Central memory CD4-positive, alpha-beta T cell (primary cell): ENCODE data around the gene GOLGA6C.
"Not testable (repeated sequence)": the region's sequence is repeated elsewhere in the genome, so short reads cannot be mapped to it uniquely, and the experiment has no call there.

Experiments used
- DNase-seq: peaks from one replicate; pipeline ENCODE4 v3.0.0; 2022
- total RNA-seq, 3 experiments: gene quantifications; one replicate each; lab custom pipeline; 2026; lab: John Stamatoyannopoulos, UW

GOLGA6C gene, protein sequence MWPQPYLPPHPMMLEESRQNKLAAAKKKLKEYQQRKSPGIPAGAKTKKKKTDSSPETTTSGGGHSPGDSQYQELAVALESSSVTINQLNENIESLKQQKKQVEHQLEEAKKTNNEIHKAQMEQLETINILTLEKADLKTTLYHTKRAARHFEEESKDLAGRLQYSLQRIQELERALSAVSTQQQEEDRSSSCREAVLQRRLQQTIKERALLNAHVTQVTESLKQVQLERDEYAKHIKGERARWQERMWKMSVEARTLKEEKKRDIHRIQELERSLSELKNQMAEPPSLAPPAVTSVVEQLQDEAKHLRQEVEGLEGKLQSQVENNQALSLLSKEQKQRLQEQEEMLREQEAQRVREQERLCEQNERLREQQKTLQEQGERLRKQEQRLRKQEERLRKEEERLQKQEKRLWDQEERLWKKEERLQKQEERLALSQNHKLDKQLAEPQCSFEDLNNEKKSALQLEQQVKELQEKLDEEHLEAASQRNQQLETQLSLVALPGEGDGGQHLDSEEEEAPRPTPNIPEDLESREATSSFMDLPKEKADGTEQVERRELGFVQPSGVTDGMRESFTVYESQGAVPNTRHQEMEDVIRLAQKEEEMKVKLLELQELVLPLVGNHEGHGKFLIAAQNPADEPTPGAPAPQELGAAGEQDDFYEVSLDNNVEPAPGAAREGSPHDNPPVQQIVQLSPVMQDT
- total RNA-seq = 0 to 0.39 (median 0.16) reads per million in 3 experiments

DNA sequence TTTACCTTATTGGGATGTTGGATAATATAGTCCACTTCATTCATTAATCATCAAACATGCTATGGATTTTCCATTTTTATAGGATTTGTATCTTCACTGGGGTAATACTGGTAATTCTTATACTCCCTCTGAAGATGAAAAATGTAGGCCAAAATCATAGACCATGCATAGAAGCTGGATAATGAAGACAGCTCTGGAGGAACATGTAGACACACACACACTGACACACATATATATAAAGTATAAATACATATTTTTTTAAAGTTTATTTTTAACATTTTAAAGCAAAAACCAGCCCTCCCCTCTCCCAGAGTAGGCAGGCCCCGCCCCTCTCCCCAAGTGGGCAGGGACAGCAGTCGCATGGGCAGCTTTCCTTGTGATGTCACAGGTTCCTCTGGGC lies at the start of gene GOLGA6C:
Gene GOLGA6C (plus strand): TSS at position 301 of the 400 bp plus-strand sequence. CDS start 265 bp downstream, outside the sequence.
- DNase-seq = not testable (repeated sequence)

DNA sequence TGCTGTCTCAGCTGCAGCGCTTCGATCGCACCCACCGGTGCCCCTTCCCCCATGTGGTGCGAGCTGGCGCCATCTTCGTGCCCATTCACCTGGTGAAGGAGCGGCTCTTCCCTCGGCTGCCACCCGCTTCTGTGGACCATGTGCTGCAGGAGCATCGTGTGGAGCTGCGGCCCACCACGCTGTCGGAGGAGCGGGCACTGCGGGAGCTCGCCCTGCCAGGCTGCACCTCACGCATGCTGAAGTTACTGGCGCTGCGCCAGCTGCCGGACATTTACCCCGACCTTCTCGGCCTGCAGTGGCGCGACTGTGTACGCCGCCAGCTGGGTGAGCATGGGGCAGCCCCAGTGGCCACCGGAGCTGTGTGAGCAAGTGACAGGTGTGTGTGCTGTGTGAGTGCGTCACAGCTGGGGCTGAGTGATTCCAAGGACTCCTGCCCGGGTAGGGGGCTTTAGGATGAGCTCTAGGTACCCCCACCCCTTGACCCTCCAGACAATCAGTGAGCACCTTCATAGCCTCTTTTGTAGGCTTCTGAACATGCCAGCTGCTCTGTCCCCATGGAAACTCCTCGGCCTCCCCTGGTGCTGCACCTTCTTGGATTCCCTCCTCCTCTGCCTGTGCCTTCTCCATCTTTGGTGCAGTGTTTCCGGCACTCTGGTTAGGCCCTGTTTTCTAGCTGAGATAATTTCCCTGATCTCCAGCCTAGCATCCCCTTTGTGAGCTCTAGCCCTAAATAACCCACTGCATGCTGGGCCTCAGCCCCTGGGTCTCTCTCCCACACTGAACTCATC lies 49.4 kb upstream of the GOLGA6C start:
- DNase-seq = no peak

DNA sequence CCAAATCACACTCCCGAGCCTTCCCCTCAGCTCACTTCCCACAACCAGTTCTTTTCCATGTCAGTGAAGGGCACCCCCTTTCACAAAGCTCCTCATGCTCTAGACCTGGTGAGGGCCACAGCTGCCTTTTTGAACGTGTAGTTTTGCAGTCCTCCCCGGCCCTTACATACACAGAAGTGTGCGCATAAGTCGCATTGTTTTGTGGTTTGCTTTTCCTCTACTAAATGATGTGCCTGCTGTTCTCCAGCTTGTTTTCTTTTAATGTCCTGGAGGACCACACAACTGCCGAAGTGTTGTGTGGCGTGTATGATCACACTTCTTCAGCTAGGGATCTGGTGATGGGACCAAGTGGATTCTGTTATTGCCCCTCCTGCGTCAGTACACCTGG lies 48.9 kb upstream of the GOLGA6C start:
- no peak for DNase-seq

DNA sequence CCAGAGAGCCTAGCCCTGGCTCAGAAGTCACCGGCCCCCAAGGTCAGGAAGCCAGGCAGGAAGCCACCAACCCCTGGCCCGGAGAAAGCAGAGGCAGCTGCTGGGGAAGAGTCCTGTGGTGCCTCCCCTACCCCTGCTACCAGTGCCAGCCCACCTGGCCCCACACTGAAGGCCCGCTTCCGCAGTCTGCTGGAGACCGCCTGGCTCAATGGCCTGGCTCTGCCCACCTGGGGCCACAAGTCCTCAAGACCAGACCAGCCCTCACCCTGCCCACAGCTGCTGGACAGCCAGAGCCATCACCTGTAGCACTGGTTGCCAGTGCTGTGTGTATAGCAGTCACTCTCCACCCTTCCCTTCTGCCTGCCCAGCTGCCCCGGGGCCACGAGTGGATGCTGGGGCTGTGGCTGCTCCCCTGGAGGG lies 47.3 kb upstream of the GOLGA6C start:
- DNase-seq = no peak

DNA sequence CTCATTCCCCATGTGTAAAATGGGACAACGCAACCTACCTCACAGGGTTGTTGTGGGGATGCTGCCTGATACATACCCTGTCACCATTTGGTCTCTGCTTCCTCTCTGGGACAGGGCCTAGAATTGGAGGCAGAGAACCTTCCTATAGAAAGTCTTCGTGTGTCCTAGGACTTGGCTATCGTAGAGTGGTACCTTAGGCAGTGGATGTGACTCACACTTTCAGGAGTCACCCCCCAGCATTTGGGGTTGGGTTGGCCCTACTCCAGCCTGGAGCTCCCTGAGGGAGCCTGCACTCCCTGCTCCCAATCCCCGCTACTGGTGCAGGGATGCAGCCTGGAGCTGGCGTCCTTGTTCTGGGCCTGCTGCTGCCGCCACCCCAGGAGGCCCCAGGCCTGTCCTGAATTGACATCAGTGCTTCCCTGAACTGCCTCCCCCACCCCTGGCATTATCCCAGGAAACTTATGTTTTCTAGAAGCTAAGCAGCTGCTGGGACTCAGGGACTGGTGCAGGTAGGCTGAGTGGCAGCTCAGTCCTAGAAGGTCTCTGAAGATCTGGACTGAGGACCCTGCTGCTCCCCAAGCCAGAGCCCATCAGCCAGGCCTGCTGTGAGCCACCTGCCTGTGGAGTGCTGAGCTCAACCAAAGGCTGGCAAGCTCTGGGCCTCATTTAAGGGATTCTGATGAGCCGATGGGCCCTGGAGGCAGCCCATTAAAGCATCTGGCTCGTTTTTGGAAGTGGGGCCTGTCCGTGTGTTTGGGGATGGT lies 46.5 kb upstream of the GOLGA6C start:
- DNase-seq = no peak

DNA sequence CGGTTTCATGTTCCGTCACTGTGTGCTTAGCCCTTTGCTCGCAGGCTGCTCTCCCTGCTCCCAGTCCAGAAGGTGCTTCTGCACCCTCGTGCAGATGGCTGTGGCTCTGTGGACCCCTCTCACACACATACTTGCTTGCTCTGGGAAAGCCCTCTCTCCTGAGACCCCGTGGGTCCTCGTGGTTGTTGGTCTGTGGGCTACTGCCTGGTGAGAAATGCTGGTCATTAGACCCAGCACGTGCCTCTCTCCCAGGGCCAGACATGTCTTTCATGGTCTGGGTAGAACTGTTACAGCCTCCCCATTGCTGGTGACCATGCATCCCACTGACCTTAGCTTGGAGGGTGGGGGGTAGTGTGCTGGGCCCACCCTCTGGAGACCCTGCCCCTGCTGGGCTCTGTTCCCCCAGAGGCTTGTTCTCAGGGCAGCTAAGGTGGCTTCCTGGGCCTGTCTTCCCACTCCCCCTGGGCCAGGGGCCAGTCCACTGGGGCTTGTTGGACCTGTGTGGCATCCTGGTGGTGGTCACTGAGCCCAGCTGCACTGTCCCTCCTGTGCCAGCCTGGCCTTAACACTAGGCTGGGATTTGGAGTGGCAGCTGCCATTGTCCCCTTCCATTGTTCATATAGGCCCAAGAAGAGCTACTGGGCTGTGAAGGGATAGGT lies 45.8 kb upstream of the GOLGA6C start:
- DNase-seq = no peak

DNA sequence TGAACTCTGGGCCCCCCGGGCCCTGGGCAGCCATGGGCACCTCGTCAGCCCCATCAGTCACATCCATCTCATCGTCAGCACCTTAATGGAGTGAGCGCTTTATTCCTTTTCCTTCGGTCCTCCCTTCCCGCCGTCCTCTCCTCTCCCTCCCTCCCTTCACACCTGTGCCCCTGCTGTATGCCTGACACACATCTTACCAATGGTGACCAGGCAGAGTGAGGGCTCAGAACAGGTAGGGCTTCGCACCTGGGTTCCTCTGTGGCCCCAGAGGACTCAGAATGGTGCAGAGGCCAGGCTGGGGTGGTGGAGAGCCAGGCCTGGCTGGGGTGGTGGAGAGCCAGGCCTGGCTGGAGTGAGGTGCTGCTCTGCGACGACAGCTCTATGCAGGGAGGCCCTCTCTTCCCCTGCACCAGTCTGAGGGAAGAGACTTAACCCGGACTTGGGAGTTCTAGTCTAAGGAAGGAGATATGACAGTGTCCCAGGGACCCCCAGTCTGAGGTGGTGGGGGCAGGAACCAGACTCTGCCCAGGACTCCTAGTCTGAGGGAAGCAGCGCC lies 44.8 kb upstream of the GOLGA6C start:
- DNase-seq = no peak

DNA sequence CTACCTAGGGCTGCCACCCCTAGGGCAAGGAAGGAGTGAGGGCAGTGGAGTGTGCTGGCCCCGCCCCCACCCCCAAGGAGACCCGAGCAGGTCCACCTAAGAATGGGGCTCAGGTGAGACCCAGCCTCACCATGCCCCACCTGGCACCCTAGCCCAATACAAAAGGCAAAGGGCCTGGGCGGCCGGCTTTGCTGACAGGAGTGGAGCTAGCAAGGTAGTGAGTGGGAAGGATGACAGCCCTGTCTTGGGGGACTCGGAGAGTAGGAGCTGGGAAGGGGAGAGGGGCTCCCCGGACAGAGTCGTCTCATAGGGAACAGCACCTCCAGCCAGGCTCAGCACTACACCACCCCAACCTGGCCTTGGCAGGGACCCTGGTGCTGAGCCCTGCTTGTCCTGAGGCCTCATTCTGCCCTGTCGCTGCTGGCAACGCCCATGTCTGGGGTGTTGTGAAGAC lies 44.3 kb upstream of the GOLGA6C start:
- DNase-seq = no peak

DNA sequence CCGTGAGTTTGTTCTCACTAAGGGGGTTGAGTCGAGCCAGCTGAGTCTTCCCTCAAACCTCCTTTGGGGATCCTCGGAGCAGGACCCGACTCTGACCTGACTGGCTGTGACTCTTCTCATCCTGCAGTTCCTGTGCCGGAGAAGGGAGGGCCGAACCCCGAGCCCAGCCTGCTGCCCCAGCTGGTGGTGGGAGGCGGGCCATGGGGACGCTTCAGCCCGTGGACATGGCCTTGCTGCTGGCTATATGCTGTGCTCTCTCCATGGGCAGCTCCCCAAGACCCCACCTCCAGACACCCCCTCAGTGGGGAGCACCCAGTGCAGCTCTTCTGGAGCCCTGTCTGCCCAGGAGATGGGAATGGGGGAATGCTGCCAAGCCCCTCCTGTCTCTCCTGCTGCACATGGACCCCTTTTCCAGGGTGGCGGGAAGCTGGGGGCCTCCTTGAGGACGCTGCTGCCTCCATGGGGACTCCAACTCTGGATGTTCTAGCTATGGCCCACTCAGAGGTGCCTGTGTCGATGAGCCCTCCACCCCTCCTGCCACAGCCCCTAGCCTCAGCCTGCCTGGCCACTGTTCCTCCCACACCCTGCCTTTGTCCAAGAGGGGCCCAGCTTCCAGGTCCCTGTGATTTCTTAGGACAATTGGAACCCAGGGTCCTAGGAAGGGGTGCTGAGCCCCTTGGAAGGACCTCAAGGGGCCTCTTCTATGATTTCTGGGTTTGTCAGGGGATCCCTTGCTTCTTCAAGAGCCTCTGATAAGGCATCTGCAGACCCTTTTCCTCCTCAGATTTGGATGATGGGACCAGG lies 43.6 kb upstream of the GOLGA6C start:
- no peak for DNase-seq

DNA sequence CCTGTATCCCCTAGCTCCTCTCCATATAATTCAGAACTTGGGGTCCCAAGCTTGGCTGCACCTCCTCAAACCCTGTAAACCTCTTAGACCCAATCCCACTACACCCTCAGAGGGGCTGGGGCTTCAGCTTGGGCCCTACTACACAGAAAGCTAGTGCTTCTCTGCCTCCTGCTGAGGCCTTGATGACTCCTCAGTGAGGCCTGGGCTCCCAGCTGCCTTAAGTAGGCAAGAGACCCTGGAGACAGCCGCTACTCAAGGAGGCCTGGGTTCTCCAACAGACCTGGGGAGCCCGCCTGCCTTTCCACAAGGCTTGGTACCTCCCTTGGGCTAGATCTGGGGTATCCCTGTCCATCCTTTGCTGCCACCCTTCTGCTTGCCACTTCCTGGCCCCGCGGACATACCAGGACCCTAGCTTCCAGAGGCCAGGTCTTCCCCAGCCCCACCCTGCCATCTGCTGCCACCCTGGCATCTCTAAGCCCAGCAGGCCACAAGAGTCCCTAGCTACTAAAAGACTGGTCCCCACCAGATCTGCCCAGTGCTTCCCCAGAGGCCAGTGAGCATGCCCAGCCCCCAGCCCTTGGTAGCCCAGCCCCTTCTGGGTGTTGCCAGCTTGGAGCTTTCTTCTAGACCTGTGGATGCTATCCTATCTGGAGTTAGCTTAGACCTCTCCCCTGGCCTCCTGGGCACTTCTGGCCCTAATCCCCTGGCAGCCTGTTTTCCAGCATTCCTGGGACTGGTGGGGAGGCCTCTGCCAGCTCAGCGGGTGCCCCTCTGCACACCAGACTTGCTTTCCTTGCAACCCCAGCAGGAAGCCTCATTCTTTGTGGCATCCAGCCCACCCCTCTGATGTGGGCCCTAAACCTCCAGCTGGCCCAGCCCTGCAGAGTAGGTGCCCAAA lies 42.8 kb upstream of the GOLGA6C start:
- DNase-seq = no peak

DNA sequence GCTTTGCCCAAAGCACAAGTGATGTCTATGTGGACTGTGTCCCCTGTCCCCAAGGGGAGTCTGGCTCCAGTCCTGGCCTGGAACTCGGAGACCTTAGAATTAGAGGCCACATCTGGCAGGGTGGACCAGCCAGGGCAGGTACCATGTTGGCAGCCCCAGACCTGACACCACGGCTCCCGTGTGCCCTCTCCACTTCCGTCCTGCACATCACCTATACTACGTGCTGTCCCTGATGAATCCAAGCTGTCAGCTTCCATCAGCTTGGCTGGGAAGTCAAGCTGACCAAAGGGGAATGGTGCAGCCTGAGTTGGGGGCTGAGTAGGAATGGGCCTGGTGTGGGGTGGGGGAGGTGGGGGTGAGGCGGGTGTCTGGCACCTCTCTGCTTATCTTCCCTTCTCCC lies 41.1 kb upstream of the GOLGA6C start:
- no peak for DNase-seq

DNA sequence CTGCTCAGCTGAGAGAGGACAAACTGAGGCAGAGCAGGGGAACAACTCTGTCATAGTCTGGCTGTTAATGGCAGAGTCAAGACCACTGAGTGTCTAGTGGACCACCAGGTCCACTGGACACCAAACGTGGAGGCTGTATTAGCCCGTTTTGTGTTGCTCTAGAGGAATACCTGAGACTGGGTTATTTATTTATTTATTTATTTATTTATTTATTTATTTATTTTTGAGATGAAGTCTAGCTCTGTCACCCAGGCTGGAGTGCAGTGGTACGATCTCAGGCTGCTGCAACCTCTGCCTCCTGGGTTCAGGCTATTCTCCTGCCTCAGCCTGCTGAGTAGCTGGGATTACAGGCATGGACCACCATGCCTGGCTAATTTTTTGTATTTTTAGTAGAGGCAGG lies 40.6 kb upstream of the GOLGA6C start:
- not testable (repeated sequence) for DNase-seq

DNA sequence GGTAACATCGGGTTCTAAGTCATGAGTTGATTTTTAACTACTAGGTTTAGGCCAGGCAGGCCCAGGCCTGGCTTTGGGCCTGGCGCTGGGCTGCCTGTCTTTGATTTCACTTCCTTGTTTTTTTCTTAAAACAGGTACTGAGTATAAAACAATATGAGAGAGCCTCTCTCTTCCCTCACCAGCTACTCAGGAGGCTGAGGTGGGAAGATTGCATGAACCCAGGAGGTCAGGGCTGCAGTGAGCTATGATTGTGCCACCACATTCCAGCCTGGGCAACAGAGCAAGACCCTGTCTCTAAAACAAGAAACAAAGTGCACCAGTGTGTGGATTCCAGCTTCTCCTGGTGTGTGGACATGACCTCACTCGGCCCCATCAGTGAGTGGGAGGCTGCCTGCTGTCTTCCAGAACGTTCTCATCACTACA lies 38.6 kb upstream of the GOLGA6C start:
- not testable (repeated sequence) for DNase-seq

DNA sequence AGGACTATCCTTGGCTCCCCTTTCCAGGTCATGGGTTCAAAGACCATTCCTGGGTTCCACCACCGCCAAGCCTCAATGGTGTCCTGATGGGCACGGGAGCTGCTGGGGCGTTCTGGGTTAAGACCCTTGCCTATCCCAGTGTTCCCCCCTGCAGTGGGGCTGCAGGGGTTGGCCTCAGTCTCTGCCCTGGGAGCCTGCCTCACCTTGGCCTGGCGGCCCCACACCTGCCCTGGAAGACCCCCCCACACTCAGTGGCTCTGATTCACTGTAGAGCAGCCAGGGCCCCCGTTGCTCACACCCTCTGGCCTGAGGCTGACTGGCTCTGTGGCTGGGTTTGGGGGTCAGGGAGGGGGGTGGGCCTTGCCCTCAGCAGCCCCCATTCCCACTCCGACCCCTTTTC lies 34.4 kb upstream of the GOLGA6C start:
- no peak for DNase-seq

DNA sequence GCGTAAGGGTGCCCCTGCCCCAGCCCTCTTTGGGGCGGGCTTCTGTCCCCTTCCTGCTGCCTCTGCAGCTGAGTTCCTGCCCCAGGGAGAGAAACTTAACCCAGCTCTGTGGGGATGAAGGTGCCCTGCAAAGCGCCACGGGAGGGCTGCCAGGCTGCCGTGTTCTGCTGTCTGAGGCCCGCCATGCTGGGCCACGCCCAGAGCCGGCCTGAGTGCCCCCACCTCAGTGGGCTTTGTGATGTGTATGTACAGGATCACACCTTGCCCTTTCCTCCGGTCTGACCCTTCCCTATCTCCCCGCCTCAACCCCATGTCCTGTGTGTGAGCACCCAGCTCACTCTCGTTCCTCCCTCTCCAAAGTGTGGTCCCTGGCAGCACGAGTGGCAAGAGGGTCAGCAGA lies 33.9 kb upstream of the GOLGA6C start:
- no peak for DNase-seq

DNA sequence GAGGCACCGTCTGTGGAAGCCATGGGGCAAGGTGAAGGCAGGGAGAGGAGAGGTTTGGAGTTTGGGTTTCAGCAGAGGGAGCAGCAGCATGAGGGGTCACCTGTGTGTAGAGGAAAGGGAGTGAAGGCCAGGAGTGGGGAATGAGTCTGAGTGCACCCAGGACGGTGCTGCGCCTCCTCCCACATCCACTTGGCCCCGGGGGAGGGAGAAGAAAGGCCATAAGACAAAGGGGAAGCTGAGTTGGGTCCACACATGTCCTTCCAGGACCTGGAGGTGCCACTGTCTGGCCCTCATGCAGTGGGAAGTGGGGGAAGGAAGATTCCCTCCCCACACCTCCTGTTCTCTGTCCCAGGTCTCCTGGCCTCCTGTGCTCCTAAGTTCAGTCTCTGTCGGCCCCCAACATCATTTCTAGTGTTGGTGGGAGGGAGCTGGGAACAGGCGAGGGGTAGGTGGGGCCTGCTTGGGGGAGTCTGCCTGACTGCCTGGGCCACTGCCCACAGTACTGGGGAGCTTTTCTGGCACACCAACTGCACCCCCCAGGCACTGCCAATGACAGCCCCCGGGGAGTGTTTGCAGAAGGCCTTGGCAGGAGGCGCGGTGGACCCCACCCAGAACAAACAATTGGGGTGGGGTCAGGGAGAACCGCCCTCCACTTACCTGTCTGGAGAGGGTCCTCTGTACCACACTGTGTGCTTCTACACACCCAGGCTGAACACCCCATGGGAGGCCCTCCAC lies 32.9 kb upstream of the GOLGA6C start:
- not testable (repeated sequence) for DNase-seq

DNA sequence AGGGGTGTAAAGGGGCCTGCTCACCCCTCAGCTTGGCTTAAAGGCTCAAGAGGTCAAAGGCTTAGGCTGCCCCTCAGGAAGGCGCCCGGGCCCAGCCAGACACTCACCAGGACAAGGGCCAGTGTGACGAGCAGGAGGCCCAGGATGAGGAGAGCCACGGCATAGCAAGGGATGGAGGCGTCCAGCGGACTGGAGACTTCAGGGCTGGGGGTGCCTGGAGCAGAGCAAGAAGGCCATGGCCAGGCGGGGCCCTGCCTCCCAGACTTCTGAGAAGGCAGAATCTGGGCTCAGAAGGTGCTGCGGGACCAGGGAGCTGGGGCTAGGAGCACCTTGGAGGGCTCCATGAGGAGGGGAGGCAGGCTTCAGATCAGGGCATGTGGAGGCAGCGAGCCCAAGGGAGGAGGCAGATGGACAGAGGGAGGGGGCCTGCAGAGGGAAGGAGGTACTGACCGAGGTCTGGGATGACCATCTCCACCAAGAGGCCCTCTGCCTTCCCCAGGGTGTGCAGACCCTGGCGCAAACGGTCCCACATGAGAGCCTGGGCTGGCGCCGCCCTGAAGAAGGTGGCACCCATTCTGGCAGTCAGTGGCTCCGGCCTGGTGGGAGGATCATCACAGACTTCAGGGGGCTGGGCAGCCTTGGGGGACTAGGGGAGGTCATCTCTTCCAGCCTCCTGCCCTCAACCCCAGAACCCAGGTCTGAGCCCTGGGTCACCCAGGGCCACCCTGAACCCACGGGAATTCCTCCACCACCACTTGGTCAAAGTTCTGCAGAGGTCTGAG lies 32.0 kb upstream of the GOLGA6C start:
- DNase-seq = no peak

DNA sequence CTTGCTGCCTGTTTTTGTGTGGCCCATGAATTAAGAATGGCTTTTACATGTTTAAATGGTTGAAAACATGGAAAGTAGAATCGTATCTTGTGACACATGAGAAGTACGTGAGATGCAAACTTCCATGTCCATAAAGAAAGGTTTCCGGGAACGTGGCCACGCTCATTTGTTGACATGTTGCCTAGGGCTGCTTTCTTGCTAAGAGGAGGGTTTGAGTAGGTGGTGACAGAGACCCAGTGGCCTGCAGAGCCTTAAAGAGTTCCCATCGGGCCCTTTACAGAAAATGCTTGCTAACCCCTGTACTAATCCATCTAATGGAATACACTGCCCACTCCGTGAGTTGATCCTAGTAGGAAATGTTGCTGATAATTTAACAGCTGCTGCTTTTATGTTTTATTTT lies 31.0 kb upstream of the GOLGA6C start:
- not testable (repeated sequence) for DNase-seq
